ENCODE measurements around the gene RANBP17. TPM values are rescaled to one million over a fixed set of nuclear protein-coding genes. Genes with fewer than 3 reads are reported as not detected.

RANBP17 gene
- total RNA-seq, 4 donors from 2014 or later = 10.2 to 13.8 (median 10.9) TPM

- H3K4me3 ChIP-seq = no peak overlapping the region
- no peaks in the 10 kb centered on the region for H3K36me3 ChIP-seq
- no peak for DNase-seq
- intact Hi-C loops (cut with DNase I; ENCODE audit: low total_unique reads) = no loop called here
- TF ChIP-seq POLR2AphosphoS5 (IDR thresholded peaks at IDR 0.05) (no peak), POLR2A (IDR thresholded peaks at IDR 0.05) (no peak), CTCF (IDR thresholded peaks at IDR 0.05) (no peak), EP300 (IDR thresholded peaks at IDR 0.05; ENCODE audit: low read depth) (no peak)
- no peak overlapping the region for H3K27ac ChIP-seq
- H3K4me1 ChIP-seq = no peaks in the 10 kb centered on the region
- in situ Hi-C loops (cut with MboI; ENCODE audit: low pct_ligation_motif_present in 1 of 4, low pct_unique_long_range_greater_than_20kb in 1 of 4, low sequenced_read_pairs in 3 of 4) = no loop called here
- 92% methylated on average over 4 of the region's 4 CpGs; no CpG with 5 or more reads in 1 of the 2 donors for WGBS, 2 donors (ENCODE audit: low coverage in 1 of 2)
- H3K27me3 ChIP-seq = no peaks in the 10 kb centered on the region
- H3K9me3 ChIP-seq = peaks cover 0 to 11% of the 10 kb centered on the region in 2 donors
Measured at GRCh38 chr5:170875811-170876210, 14.0 kb downstream of the RANBP17 start.

- Histone ChIP-seq H3K27me3 (no peaks in the 10 kb centered on the region), H3K9me3 (no peaks in the 10 kb centered on the region), H3K36me3 (no peaks in the 10 kb centered on the region), H3K4me3 (no peak overlapping the region), H3K4me1 (peaks cover 0 to 3% (median 0%) of the 10 kb centered on the region in 4 donors), H3K27ac (no peak overlapping the region)
- DNase-seq = no peak
- intact Hi-C loops (cut with DNase I; ENCODE audit: low total_unique reads) (no loop called here), in situ Hi-C loops (cut with MboI; ENCODE audit: low pct_ligation_motif_present in 1 of 4, low pct_unique_long_range_greater_than_20kb in 1 of 4, low sequenced_read_pairs in 3 of 4) (no loop called here)
- TF ChIP-seq CTCF (IDR thresholded peaks at IDR 0.05) (no peak), EP300 (IDR thresholded peaks at IDR 0.05; ENCODE audit: low read depth) (no peak), POLR2A (IDR thresholded peaks at IDR 0.05) (no peak), POLR2AphosphoS5 (IDR thresholded peaks at IDR 0.05) (no peak)
- WGBS, 2 donors (ENCODE audit: low coverage in 1 of 2) = 82 to 88% methylated on average over 2 of the region's 2 CpGs
Measured at GRCh38 chr5:170880084-170880483, 18.3 kb downstream of the RANBP17 start.

GRCh38 chr5:170882345-170882744, 20.5 kb downstream of the RANBP17 start:
- intact Hi-C loops (cut with DNase I; ENCODE audit: low total_unique reads) (no loop called here), in situ Hi-C loops (cut with MboI; ENCODE audit: low pct_ligation_motif_present in 1 of 4, low pct_unique_long_range_greater_than_20kb in 1 of 4, low sequenced_read_pairs in 3 of 4) (no loop called here)
- no peaks in the 10 kb centered on the region for H3K9me3 ChIP-seq
- H3K36me3 ChIP-seq = no peaks in the 10 kb centered on the region
- TF ChIP-seq CTCF (IDR thresholded peaks at IDR 0.05) (no peak), POLR2A (IDR thresholded peaks at IDR 0.05) (no peak), EP300 (IDR thresholded peaks at IDR 0.05; ENCODE audit: low read depth) (no peak), POLR2AphosphoS5 (IDR thresholded peaks at IDR 0.05) (no peak)
- DNase-seq = no peak
- no peak overlapping the region for H3K4me3 ChIP-seq
- no peaks in the 10 kb centered on the region for H3K27me3 ChIP-seq
- H3K27ac ChIP-seq = no peak overlapping the region
- WGBS, 2 donors (ENCODE audit: low coverage in 1 of 2) = 86 to 91% methylated on average over 3 of the region's 3 CpGs
- H3K4me1 ChIP-seq = peaks cover 0 to 14% (median 2%) of the 10 kb centered on the region in 4 donors

DNA sequence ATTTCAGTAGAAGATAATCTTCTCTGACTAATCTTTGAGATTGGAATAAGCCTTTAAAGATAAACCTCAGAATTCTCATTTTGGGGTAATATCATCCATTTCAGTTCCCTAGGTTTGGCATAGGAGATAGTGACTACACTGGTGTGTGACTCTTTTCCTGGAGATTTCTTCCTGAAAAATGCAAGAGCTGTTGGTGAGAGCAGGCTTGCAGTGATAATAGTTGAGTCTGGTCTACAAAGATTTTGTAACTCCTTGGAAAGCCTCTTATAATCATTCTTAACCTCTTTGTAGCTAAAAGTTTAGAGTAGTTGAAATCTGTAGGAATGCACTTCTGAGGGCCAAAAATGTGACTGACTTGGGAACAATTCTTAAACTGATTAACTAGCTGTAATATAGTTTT, 23.4 kb downstream of the RANBP17 start:
- in situ Hi-C loops (cut with MboI; ENCODE audit: low pct_ligation_motif_present in 1 of 4, low pct_unique_long_range_greater_than_20kb in 1 of 4, low sequenced_read_pairs in 3 of 4) (no loop called here), intact Hi-C loops (cut with DNase I; ENCODE audit: low total_unique reads) (no loop called here)
- no peak for DNase-seq

More for the DNA sequence above, 23.4 kb downstream of the RANBP17 start:
- Histone ChIP-seq H3K36me3 (no peaks in the 10 kb centered on the region), H3K27ac (no peak overlapping the region), H3K4me3 (no peak overlapping the region), H3K27me3 (no peaks in the 10 kb centered on the region), H3K9me3 (no peaks in the 10 kb centered on the region), H3K4me1 (peaks cover 0 to 14% (median 2%) of the 10 kb centered on the region in 4 donors)
- TF ChIP-seq CTCF (IDR thresholded peaks at IDR 0.05) (no peak), POLR2AphosphoS5 (IDR thresholded peaks at IDR 0.05) (no peak), EP300 (IDR thresholded peaks at IDR 0.05; ENCODE audit: low read depth) (no peak), POLR2A (IDR thresholded peaks at IDR 0.05) (no peak)
